Measurements from ENCODE around the gene LRP1-AS. TPM values are rescaled to one million over a fixed set of nuclear protein-coding genes. Genes with fewer than 3 reads are reported as not detected.

The LRP1-AS gene
- total RNA-seq, 1 experiment from 2014 or later = not detected

DNA sequence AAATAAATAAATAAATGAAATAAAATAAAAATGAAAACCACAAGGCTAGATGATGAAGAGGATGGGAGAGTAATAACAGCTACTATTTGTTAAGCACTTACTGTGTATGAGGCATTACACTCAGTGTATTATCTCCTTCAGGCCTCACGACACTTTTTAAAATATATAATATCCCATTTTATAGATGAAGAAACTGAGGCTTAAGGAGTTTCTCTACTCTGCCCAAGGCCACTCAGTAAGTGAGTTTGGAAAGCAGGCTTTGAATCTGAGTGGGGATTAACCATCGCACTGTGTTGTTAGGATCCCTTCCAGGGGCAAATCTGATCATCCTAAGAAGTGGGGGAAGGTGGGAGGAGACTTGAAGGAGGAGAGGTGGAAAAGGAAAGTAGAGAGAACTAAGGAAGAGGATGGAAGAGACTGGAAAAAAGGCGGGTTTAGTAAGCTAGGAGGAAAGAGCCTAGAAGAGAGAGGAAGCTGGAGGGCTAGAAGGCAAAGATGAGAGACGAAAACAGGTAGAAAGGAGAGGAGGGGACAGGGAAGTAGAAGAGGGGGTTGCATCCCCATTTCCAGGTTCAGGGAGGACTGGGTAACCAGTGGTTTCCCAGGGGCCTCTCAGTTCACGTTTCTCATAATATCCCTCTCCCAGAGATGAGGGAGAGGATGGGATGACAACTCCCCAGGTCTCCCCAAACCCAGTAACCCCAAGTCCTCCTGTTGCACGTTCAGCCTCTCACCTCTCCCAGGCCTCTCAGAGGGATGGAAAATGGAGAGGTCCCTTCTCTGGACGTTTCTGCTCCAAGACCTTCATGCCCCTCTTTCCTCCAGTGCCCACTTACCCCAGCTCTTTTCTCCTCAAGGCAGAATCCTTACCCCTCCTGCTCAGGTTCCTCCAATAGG is 38.0 kb downstream of the LRP1-AS start:
- H3K27ac Mint-ChIP-seq (ENCODE audit: low read depth, unreplicated experiment) = peak overlapping the region; percentile 89
- POLR2A ChIA-PET = interaction anchor here (0.6 to 10.2 kb wide), 5 partner anchors 15 to 384 kb away, joined by 4 to 610 read pairs (median 146); partner anchors contain the start of genes NAB2, NACA and NEMP1
- H3K27me3 Mint-ChIP-seq (ENCODE audit: insufficient read depth, unreplicated experiment) = no peaks in the 10 kb centered on the region
- DNase-seq (ENCODE audit: unreplicated experiment) = no peak
- BruUV-seq (replicated peaks) = no TSS peak
- peak overlapping the region; percentile 80 for H3K4me3 Mint-ChIP-seq (ENCODE audit: unreplicated experiment)
- intact Hi-C loops (cut with micrococcal nuclease) = no loop called here
- TF ChIP-seq, protein P1, sequence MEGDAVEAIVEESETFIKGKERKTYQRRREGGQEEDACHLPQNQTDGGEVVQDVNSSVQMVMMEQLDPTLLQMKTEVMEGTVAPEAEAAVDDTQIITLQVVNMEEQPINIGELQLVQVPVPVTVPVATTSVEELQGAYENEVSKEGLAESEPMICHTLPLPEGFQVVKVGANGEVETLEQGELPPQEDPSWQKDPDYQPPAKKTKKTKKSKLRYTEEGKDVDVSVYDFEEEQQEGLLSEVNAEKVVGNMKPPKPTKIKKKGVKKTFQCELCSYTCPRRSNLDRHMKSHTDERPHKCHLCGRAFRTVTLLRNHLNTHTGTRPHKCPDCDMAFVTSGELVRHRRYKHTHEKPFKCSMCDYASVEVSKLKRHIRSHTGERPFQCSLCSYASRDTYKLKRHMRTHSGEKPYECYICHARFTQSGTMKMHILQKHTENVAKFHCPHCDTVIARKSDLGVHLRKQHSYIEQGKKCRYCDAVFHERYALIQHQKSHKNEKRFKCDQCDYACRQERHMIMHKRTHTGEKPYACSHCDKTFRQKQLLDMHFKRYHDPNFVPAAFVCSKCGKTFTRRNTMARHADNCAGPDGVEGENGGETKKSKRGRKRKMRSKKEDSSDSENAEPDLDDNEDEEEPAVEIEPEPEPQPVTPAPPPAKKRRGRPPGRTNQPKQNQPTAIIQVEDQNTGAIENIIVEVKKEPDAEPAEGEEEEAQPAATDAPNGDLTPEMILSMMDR (IDR thresholded peaks at IDR 0.05; ENCODE audit: unreplicated experiment) = no peak
- H3K9me3 Mint-ChIP-seq (ENCODE audit: unreplicated experiment) = no peaks in the 10 kb centered on the region
- peaks cover 35% of the 10 kb centered on the region for H3K4me1 Mint-ChIP-seq (ENCODE audit: insufficient read depth, unreplicated experiment)
- CTCF ChIA-PET = interaction anchor here (3.0 to 7.3 kb wide), 3 partner anchors 14 to 47 kb away, joined by 26 to 147 read pairs (median 66); partner anchors contain the start of genes NAB2 and NEMP1
- H3K36me3 Mint-ChIP-seq (ENCODE audit: insufficient read depth, unreplicated experiment) = peaks cover 37% of the 10 kb centered on the region

DNA sequence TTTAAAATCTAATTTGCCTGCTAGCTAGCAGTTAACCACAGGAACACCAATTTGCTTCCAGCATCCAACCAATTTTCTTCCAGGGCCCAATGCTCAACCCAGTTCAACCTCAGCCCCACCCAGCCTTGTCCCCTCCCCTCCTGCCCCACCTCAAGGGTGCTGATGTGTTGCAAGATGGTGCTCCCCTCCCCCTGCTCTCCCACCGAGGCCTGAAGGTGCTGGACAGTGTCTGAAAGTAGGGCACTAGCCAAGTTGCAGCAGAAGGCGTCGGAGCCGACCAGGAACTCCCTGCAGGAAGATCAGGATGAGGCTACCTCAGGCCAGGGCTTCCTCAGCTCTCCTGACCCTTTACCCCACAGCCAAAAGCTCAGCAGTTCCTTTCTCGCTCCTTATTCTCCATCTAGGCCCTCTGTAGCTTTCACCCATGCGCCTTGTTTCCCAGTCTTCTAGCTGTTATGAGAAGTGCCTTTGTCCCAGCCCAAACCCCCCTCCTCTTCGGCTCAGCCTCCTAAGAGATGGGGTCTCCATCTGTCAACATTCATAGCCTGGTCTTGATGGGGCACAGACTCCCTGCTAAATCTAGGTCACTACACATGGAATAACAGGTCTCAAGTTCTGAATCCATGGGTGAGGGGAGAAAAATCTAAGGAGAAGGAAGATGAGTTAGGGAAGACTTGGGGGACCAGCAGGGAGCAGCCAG is 39.8 kb downstream of the LRP1-AS start:
- Mint-ChIP-seq H3K9me3 (ENCODE audit: unreplicated experiment) (no peaks in the 10 kb centered on the region), H3K36me3 (ENCODE audit: insufficient read depth, unreplicated experiment) (peaks cover 47% of the 10 kb centered on the region), H3K4me3 (ENCODE audit: unreplicated experiment) (no peak overlapping the region), H3K4me1 (ENCODE audit: insufficient read depth, unreplicated experiment) (peaks cover 28% of the 10 kb centered on the region), H3K27ac (ENCODE audit: low read depth, unreplicated experiment) (no peak overlapping the region), H3K27me3 (ENCODE audit: insufficient read depth, unreplicated experiment) (no peaks in the 10 kb centered on the region)
- CTCF ChIA-PET = interaction anchor here (0.6 to 7.3 kb wide), 3 partner anchors 12 to 66 kb away, joined by 3 to 147 read pairs (median 7); partner anchors contain the start of gene NAB2
- TF ChIP-seq, protein P1 (IDR thresholded peaks at IDR 0.05; ENCODE audit: unreplicated experiment) = no peak
- BruUV-seq (replicated peaks) = no TSS peak
- POLR2A ChIA-PET = interaction anchor here (1.5 to 10.2 kb wide), 3 partner anchors 13 to 28 kb away, joined by 4 to 610 read pairs (median 162); partner anchors contain the start of genes NAB2 and NEMP1
- intact Hi-C loops (cut with micrococcal nuclease) = no loop called here
- no peak for DNase-seq (ENCODE audit: unreplicated experiment)

DNA sequence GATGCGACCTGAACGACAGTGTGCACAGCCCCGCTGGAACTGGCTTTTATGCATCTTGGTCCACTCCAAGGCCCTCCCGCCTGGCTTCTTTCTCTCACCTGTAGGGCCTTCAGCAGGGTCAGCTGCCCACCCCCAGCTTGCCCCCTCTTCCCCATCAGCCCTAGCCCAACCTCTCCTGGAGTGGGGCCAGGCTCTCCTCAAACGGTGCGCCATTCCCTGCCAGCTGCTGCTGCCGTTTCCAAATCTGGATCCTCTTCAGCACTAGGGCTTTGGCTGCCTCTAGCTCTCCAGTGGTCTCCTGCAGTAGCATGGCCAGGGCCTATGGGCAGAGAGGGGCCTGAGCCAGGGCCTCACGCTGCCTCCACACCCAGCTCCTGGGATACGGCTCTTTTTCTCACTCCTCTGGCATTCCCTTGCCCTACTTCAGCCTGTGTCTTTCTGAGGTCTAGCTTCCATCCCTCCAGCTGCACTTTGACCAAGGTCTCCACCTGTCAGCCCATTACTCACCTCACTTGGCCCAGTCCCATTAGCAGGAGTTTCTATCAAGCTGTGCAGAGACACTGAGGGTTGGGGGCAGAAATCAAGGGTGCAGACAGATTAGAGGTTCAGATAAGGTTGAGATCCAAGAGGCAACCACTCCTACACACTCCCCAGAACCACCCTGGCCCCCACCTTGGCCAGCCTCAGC is 41.3 kb downstream of the LRP1-AS start:
- H3K27me3 Mint-ChIP-seq (ENCODE audit: insufficient read depth, unreplicated experiment) = no peaks in the 10 kb centered on the region
- POLR2A ChIA-PET = interaction anchor here (0.6 to 10.2 kb wide), 4 partner anchors 12 to 70 kb away, joined by 3 to 610 read pairs (median 4); partner anchors contain the start of genes NAB2 and NEMP1

More for the DNA sequence above, 41.3 kb downstream of the LRP1-AS start:
- peaks cover 18% of the 10 kb centered on the region for H3K4me1 Mint-ChIP-seq (ENCODE audit: insufficient read depth, unreplicated experiment)
- no peak overlapping the region for H3K27ac Mint-ChIP-seq (ENCODE audit: low read depth, unreplicated experiment)
- no TSS peak for BruUV-seq (replicated peaks)
- TF ChIP-seq, protein P1 (IDR thresholded peaks at IDR 0.05; ENCODE audit: unreplicated experiment) = no peak
- no peaks in the 10 kb centered on the region for H3K9me3 Mint-ChIP-seq (ENCODE audit: unreplicated experiment)
- no peak for DNase-seq (ENCODE audit: unreplicated experiment)
- peaks cover 50% of the 10 kb centered on the region for H3K36me3 Mint-ChIP-seq (ENCODE audit: insufficient read depth, unreplicated experiment)
- H3K4me3 Mint-ChIP-seq (ENCODE audit: unreplicated experiment) = no peak overlapping the region
- CTCF ChIA-PET = interaction anchor here (2.6 to 7.3 kb wide), 2 partner anchors 11 to 37 kb away, joined by 7 to 147 read pairs; partner anchors contain the start of gene NAB2
- intact Hi-C loops (cut with micrococcal nuclease) = no loop called here

Measured in MCF 10A (cell line).